HEK293 (cell line): Measurements from ENCODE around the gene CMTM2.
A peak's percentile ranks its signal among the peaks of the same experiment; 100 is the strongest.

ENCODE experiments used
- CTCF ChIA-PET: fragments of 350-600 bp; formaldehyde crosslinking; extraction: SDS; loops from one replicate; lab custom pipeline; 2021; ENCODE audit warnings: antibody characterized with exemption; lab: Yijun Ruan, JAX
- POLR2A ChIA-PET: fragments of 300-600 bp; formaldehyde crosslinking; extraction: SDS; loops from one replicate; lab custom pipeline; 2020; ENCODE audit warnings: antibody characterized with exemption, inconsistent platforms; lab: Yijun Ruan, JAX
- H3K27ac ChIP-seq: fragments of 200-500 bp; sonication (Bioruptor generic); 2 replicates; pipeline ENCODE4 v1.5.1; 2014; ENCODE audit warnings: low read depth, low read length, control low read depth, inconsistent platforms; ENCODE audit errors: extremely low read depth
- H3K36me3 ChIP-seq, 2 experiments: fragments of 200-500 bp in 1 of 2; sonication (Bioruptor generic) in 1 of 2; 1 replicate in 1 of 2; 2 replicates in 1 of 2; pipeline ENCODE4 v1.5.1; 2014 to 2017; ENCODE audit warnings: inconsistent platforms in 2 of 2, low read length in 2 of 2; ENCODE audit not compliant: control insufficient read depth in 2 of 2, insufficient read depth in 1 of 2
- H3K4me1 ChIP-seq: fragments of 200-500 bp; sonication (Bioruptor generic); 2 replicates; pipeline ENCODE4 v1.5.1; 2014; ENCODE audit warnings: mild to moderate bottlenecking, low read length, inconsistent platforms; ENCODE audit not compliant: control insufficient read depth, insufficient read depth
- H3K4me3 ChIP-seq: 2 replicates; pipeline ENCODE4 v1.5.1; 2011; ENCODE audit warnings: low read depth, mild to moderate bottlenecking, control low read depth, low read length, moderate library complexity
- H3K9me3 ChIP-seq: fragments of 200-500 bp; sonication (Bioruptor generic); 2 replicates; pipeline ENCODE4 v1.5.1; 2014; ENCODE audit warnings: low read depth, low read length, inconsistent platforms; ENCODE audit not compliant: control insufficient read depth, insufficient read depth
- CTCF ChIP-seq: fragments of 450-650 bp; formaldehyde crosslinking; IDR thresholded peaks from 2 replicates; pipeline ENCODE4 v1.5.1; 2016; ENCODE audit warnings: missing biosample characterization, missing genetic modification characterization
- HOXC10 ChIP-seq: sonication (generic); formaldehyde crosslinking; IDR thresholded peaks from 2 replicates; pipeline ENCODE4 v1.8.1; 2023; ENCODE audit warnings: mild to moderate bottlenecking, missing genetic modification reagents
- KLF8 ChIP-seq: fragments of 450-650 bp; formaldehyde crosslinking; IDR thresholded peaks from 2 replicates; pipeline ENCODE4 v1.5.1; 2016; ENCODE audit warnings: missing biosample characterization, missing genetic modification characterization
- OSR2 ChIP-seq: fragments of 450-650 bp; formaldehyde crosslinking; IDR thresholded peaks from 2 replicates; pipeline ENCODE4 v1.5.1; 2016; ENCODE audit warnings: missing biosample characterization, missing genetic modification characterization
- PRDM10 ChIP-seq: fragments of 450-650 bp; formaldehyde crosslinking; IDR thresholded peaks from 2 replicates; pipeline ENCODE4 v1.5.1; 2016; ENCODE audit warnings: missing biosample characterization, missing genetic modification characterization
- SALL2 ChIP-seq: fragments of 450-650 bp; formaldehyde crosslinking; IDR thresholded peaks from 2 replicates; pipeline ENCODE4 v1.5.0; 2017; ENCODE audit warnings: missing biosample characterization, mild to moderate bottlenecking, missing genetic modification characterization, borderline replicate concordance
- TCF7L2 ChIP-seq: IDR thresholded peaks from 2 replicates; pipeline ENCODE4 v1.6.1; 2011; ENCODE audit warnings: low read depth, mild to moderate bottlenecking, inconsistent platforms, low read length, moderate library complexity, borderline replicate concordance
- ZBTB1 ChIP-seq: fragments of 450-650 bp; formaldehyde crosslinking; IDR thresholded peaks from 2 replicates; pipeline ENCODE4 v1.5.1; 2016; ENCODE audit warnings: missing biosample characterization, missing genetic modification characterization
- ZBTB49 ChIP-seq: fragments of 450-650 bp; formaldehyde crosslinking; IDR thresholded peaks from 2 replicates; pipeline ENCODE4 v1.5.1; 2016; ENCODE audit warnings: missing biosample characterization, missing genetic modification characterization, low read depth
- ZBTB7A ChIP-seq: fragments of 450-650 bp; formaldehyde crosslinking; IDR thresholded peaks from 2 replicates; pipeline ENCODE4 v1.5.1; 2016; ENCODE audit warnings: low read depth, missing biosample characterization, missing genetic modification characterization
- ZFP3 ChIP-seq: fragments of 450-650 bp; formaldehyde crosslinking; IDR thresholded peaks from 2 replicates; pipeline ENCODE4 v1.5.1; 2016; ENCODE audit warnings: low read depth, missing biosample characterization, missing genetic modification characterization
- ZNF146 ChIP-seq: fragments of 450-650 bp; formaldehyde crosslinking; IDR thresholded peaks from 2 replicates; pipeline ENCODE4 v1.5.1; 2016; ENCODE audit warnings: missing biosample characterization, missing genetic modification characterization
- ZNF211 ChIP-seq: fragments of 450-650 bp; formaldehyde crosslinking; IDR thresholded peaks from 2 replicates; pipeline ENCODE4 v1.5.1; 2016; ENCODE audit warnings: low read depth, missing biosample characterization, missing genetic modification characterization
- ZNF23 ChIP-seq: fragments of 450-650 bp; formaldehyde crosslinking; IDR thresholded peaks from 2 replicates; pipeline ENCODE4 v1.5.1; 2016; ENCODE audit warnings: missing biosample characterization, missing genetic modification characterization, borderline replicate concordance
- ZNF24 ChIP-seq: fragments of 450-650 bp; formaldehyde crosslinking; IDR thresholded peaks from 2 replicates; pipeline ENCODE4 v1.5.1; 2016; ENCODE audit warnings: missing biosample characterization, missing genetic modification characterization
- ZNF280C ChIP-seq: fragments of 450-650 bp; formaldehyde crosslinking; IDR thresholded peaks from 2 replicates; pipeline ENCODE4 v1.5.1; 2016; ENCODE audit warnings: missing biosample characterization, missing genetic modification characterization
- ZNF341 ChIP-seq: fragments of 450-650 bp; formaldehyde crosslinking; IDR thresholded peaks from 2 replicates; pipeline ENCODE4; 2016; ENCODE audit warnings: low read depth, missing biosample characterization, missing genetic modification characterization
- ZNF37A ChIP-seq: fragments of 450-650 bp; IDR thresholded peaks from 2 replicates; pipeline ENCODE4 v1.5.1; 2018; ENCODE audit warnings: missing biosample characterization, missing genetic modification characterization
- ZNF529 ChIP-seq: fragments of 450-650 bp; formaldehyde crosslinking; IDR thresholded peaks from 2 replicates; pipeline ENCODE4 v1.5.1; 2017; ENCODE audit warnings: missing genetic modification characterization, missing biosample characterization; ENCODE audit not compliant: insufficient replicate concordance
- ZNF596 ChIP-seq: fragments of 450-650 bp; IDR thresholded peaks from 2 replicates; pipeline ENCODE4 v1.5.0; 2018; ENCODE audit warnings: missing biosample characterization, mild to moderate bottlenecking, missing genetic modification characterization, moderate library complexity
- ZNF654 ChIP-seq: fragments of 450-650 bp; formaldehyde crosslinking; IDR thresholded peaks from 2 replicates; pipeline ENCODE4 v1.5.1; 2016; ENCODE audit warnings: low read depth, missing biosample characterization, missing genetic modification characterization
- ZNF776 ChIP-seq: fragments of 450-650 bp; formaldehyde crosslinking; IDR thresholded peaks from 2 replicates; pipeline ENCODE4 v1.5.0; 2017; ENCODE audit warnings: missing biosample characterization, missing genetic modification characterization, borderline replicate concordance
- ZNF785 ChIP-seq: fragments of 450-650 bp; formaldehyde crosslinking; IDR thresholded peaks from 2 replicates; pipeline ENCODE4 v1.5.1; 2016; ENCODE audit warnings: missing biosample characterization, missing genetic modification characterization
- ZNF843 ChIP-seq: fragments of 450-650 bp; formaldehyde crosslinking; IDR thresholded peaks from 2 replicates; pipeline ENCODE4 v1.5.1; 2016; ENCODE audit warnings: missing biosample characterization, missing genetic modification characterization

Gene CMTM2

GRCh38 chr16:66587881-66588600 lies 8.8 kb downstream of the CMTM2 start:
- H3K4me1 ChIP-seq = no peaks in the 10 kb centered on the region
- no peaks in the 10 kb centered on the region for H3K9me3 ChIP-seq
- ChIA-PET POLR2A (no interaction called here), CTCF (interaction anchor here (0.7 kb wide), 1 partner anchor 176 kb away, joined by 3 read pairs; no protein-coding TSS in a partner anchor)
- H3K4me3 ChIP-seq = no peak overlapping the region
- H3K27ac ChIP-seq = no peak overlapping the region
- H3K36me3 ChIP-seq = no peaks in the 10 kb centered on the region
- TF ChIP-seq ZBTB49 (tag by site-specific recombination) (no peak), ZBTB1 (no peak), ZNF529 (tag by site-specific recombination) (no peak), ZNF776 (tag by site-specific recombination) (no peak), OSR2 (tag by site-specific recombination) (no peak), SALL2 (tag by site-specific recombination) (no peak), ZNF146 (tag by site-specific recombination) (no peak), ZNF24 (tag by site-specific recombination) (no peak), ZNF37A (tag by site-specific recombination) (no peak), ZNF23 (tag by site-specific recombination) (no peak), ZNF341 (tag by site-specific recombination) (no peak)
- TF ChIP-seq, all 188 proteins: peak for 0

GRCh38 chr16:66588981-66589713 lies 9.9 kb downstream of the CMTM2 start:
- POLR2A ChIA-PET = no interaction called here
- Histone ChIP-seq H3K4me3 (no peak overlapping the region), H3K36me3 (no peaks in the 10 kb centered on the region), H3K4me1 (no peaks in the 10 kb centered on the region), H3K9me3 (no peaks in the 10 kb centered on the region), H3K27ac (no peak overlapping the region)
- CTCF ChIA-PET = interaction anchor here (0.5 to 1.8 kb wide), 11 partner anchors 8 to 206 kb away, joined by 3 to 7 read pairs (median 3); no protein-coding TSS in a partner anchor
- no peak for TF ChIP-seq ZNF596 (tag by site-specific recombination)
- TF ChIP-seq ZNF785 (tag by site-specific recombination) = 0 out of 2 replicates have a peak, but pooled peaks have one; percentile 71
- TF ChIP-seq ZNF654 (tag by site-specific recombination) = peak; percentile 14; the same call in 1 of the 2 replicates
- TF ChIP-seq HOXC10 (CRISPR knock-in tag) = no peak
- no peak for TF ChIP-seq ZNF280C
- TF ChIP-seq ZFP3 = no peak
- no peak for TF ChIP-seq KLF8
- TF ChIP-seq PRDM10 (tag by site-specific recombination) = no peak
- no peak for TF ChIP-seq ZNF211 (tag by site-specific recombination)
- TF ChIP-seq TCF7L2 = no peak
- TF ChIP-seq CTCF (tag by site-specific recombination) = peak; percentile 58
- TF ChIP-seq ZNF843 (tag by site-specific recombination) = no peak
- no peak for TF ChIP-seq ZBTB7A (tag by site-specific recombination)
